ENCODE data around the gene POM121. TPM values are rescaled to one million over a fixed set of nuclear protein-coding genes. Genes with fewer than 3 reads are reported as not detected.
"Not testable (repeated sequence)": the region's sequence is repeated elsewhere in the genome, so short reads cannot be mapped to it uniquely, and the experiment has no call there.

Gene POM121
- total RNA-seq, 6 donors from 2014 or later: 25.5 to 37.2 (median 32.8) TPM

GRCh38 chr7:72942956-72943355, 18.1 kb downstream of the POM121 start:
- ATAC-seq (ENCODE audit: low FRiP score in 2 of 2); H3K9me3 ChIP-seq; H3K27ac ChIP-seq; H3K27me3 ChIP-seq; H3K4me3 ChIP-seq; H3K4me1 ChIP-seq: not testable (repeated sequence)
- peaks cover 0 to 44% (median 23%) of the 10 kb centered on the region in 4 donors for H3K36me3 ChIP-seq
- peak in 1 of 2 donors; percentile 51 for DNase-seq
- WGBS, 2 donors: 99 to 100% methylated on average over 7 to 15 of the region's 25 CpGs

GRCh38 chr7:72944937-72945336, 20.0 kb downstream of the POM121 start:
- not testable (repeated sequence) for H3K27me3 ChIP-seq, H3K27ac ChIP-seq, H3K4me3 ChIP-seq, DNase-seq, H3K9me3 ChIP-seq, H3K4me1 ChIP-seq
- 40 to 70% methylated on average over 2 to 4 of the region's 15 CpGs for WGBS, 2 donors
- H3K36me3 ChIP-seq: peaks cover 0 to 45% (median 17%) of the 10 kb centered on the region in 4 donors
- ATAC-seq (ENCODE audit: low FRiP score in 2 of 2): peak in 1 of 2 donors; percentile 5

GRCh38 chr7:72945597-72945996, 20.7 kb downstream of the POM121 start:
- H3K27me3 ChIP-seq; H3K9me3 ChIP-seq; H3K4me1 ChIP-seq; DNase-seq; H3K27ac ChIP-seq; ATAC-seq (ENCODE audit: low FRiP score in 2 of 2); H3K4me3 ChIP-seq: not testable (repeated sequence)
- H3K36me3 ChIP-seq: peaks cover 0 to 47% (median 17%) of the 10 kb centered on the region in 4 donors
- WGBS, 2 donors: 95 to 100% methylated on average over 6 to 8 of the region's 9 CpGs

- not testable (repeated sequence) for H3K9me3 ChIP-seq, H3K4me1 ChIP-seq, H3K27me3 ChIP-seq, H3K27ac ChIP-seq, H3K4me3 ChIP-seq
- WGBS, 2 donors: 91 to 92% methylated on average over 3 to 12 of the region's 22 CpGs
- peak in 1 of 2 donors; percentile 37 for ATAC-seq (ENCODE audit: low FRiP score in 2 of 2)
- peak in 1 of 2 donors; percentile 33 for DNase-seq
- TF ChIP-seq CTCF (IDR thresholded peaks at IDR 0.05): peak in 2 of 6 experiments; percentile 10 to 29
- H3K36me3 ChIP-seq: peaks cover 0 to 47% (median 17%) of the 10 kb centered on the region in 4 donors
Observed at GRCh38 chr7:72946130-72946745, 21.3 kb downstream of the POM121 start.

GRCh38 chr7:72948714-72949113, 23.8 kb downstream of the POM121 start:
- ATAC-seq (ENCODE audit: low FRiP score in 2 of 2); H3K9me3 ChIP-seq; H3K27ac ChIP-seq; H3K4me1 ChIP-seq; H3K27me3 ChIP-seq; H3K4me3 ChIP-seq: not testable (repeated sequence)
- DNase-seq: peak in 1 of 2 donors; percentile 40
- WGBS, 2 donors: 81 to 95% methylated on average over 3 to 17 of the region's 23 CpGs
- peaks cover 0 to 35% (median 13%) of the 10 kb centered on the region in 4 donors for H3K36me3 ChIP-seq

- H3K27me3 ChIP-seq; ATAC-seq (ENCODE audit: low FRiP score in 2 of 2); H3K4me1 ChIP-seq; H3K9me3 ChIP-seq; H3K27ac ChIP-seq; H3K4me3 ChIP-seq: not testable (repeated sequence)
- peak in 1 of 2 donors; percentile 48 for DNase-seq
- WGBS, 2 donors: 89 to 95% methylated on average over 8 of the region's 9 CpGs
- H3K36me3 ChIP-seq: peaks cover 0 to 33% (median 13%) of the 10 kb centered on the region in 4 donors
Observed at GRCh38 chr7:72949276-72949675, 24.4 kb downstream of the POM121 start.

GRCh38 chr7:72949686-72950085, 24.8 kb downstream of the POM121 start:
- WGBS, 2 donors: 83 to 96% methylated on average over 2 of the region's 6 CpGs
- not testable (repeated sequence) for H3K4me1 ChIP-seq
- DNase-seq: peak in 1 of 2 donors; percentile 38

GRCh38 chr7:72950432-72950831, 25.5 kb downstream of the POM121 start:
- no CpG with 5 or more reads among the region's 6 CpGs for WGBS, 2 donors
- H3K36me3 ChIP-seq: peaks cover 0 to 32% (median 13%) of the 10 kb centered on the region in 4 donors
- H3K27me3 ChIP-seq; H3K4me1 ChIP-seq; DNase-seq; H3K27ac ChIP-seq; H3K9me3 ChIP-seq; ATAC-seq (ENCODE audit: low FRiP score in 2 of 2); H3K4me3 ChIP-seq: not testable (repeated sequence)

More at GRCh38 chr7:72949686-72950085, 24.8 kb downstream of the POM121 start:
- H3K4me3 ChIP-seq; H3K27ac ChIP-seq; H3K9me3 ChIP-seq; H3K27me3 ChIP-seq; ATAC-seq (ENCODE audit: low FRiP score in 2 of 2): not testable (repeated sequence)
- peaks cover 0 to 33% (median 13%) of the 10 kb centered on the region in 4 donors for H3K36me3 ChIP-seq

- H3K36me3 ChIP-seq: peaks cover 0 to 11% (median 4%) of the 10 kb centered on the region in 4 donors
- H3K4me3 ChIP-seq: peak overlapping the region in 3 of 4 donors; percentile 44 to 47 (median 45)
- 40% methylated on average over 1 of the region's 43 CpGs; no CpG with 5 or more reads in 1 of the 2 donors for WGBS, 2 donors
- not testable (repeated sequence) for DNase-seq, H3K27me3 ChIP-seq, H3K9me3 ChIP-seq, H3K4me1 ChIP-seq, H3K27ac ChIP-seq
- peak; percentile 54 to 65 for ATAC-seq (ENCODE audit: low FRiP score in 2 of 2)
Observed at GRCh38 chr7:72953901-72954562, 29.1 kb downstream of the POM121 start.

GRCh38 chr7:72954563-72955198, 29.8 kb downstream of the POM121 start:
- not testable (repeated sequence) for H3K9me3 ChIP-seq, H3K36me3 ChIP-seq, H3K4me1 ChIP-seq, H3K27ac ChIP-seq, H3K27me3 ChIP-seq
- ATAC-seq (ENCODE audit: low FRiP score in 2 of 2): peak; percentile 97 to 98
- H3K4me3 ChIP-seq: peak overlapping the region in 3 of 4 donors; percentile 44 to 47 (median 45)
- 26 to 63% methylated on average over 2 to 6 of the region's 45 CpGs for WGBS, 2 donors
- DNase-seq: peak in 1 of 2 donors; percentile 68

- DNase-seq: peak in 1 of 2 donors; percentile 3
- H3K27me3 ChIP-seq; H3K4me1 ChIP-seq; H3K27ac ChIP-seq; H3K36me3 ChIP-seq; H3K4me3 ChIP-seq; H3K9me3 ChIP-seq; ATAC-seq (ENCODE audit: low FRiP score in 2 of 2): not testable (repeated sequence)
- 81% methylated on average over 5 of the region's 18 CpGs; no CpG with 5 or more reads in 1 of the 2 donors for WGBS, 2 donors
Observed at GRCh38 chr7:72960029-72960428, 35.1 kb downstream of the POM121 start.

Data from upper lobe of left lung (tissue), 6 donors.